RWPE1 (cell line): ENCODE results near the gene CHI3L1.

Experiments used
- CTCF ChIA-PET: fragments of 350-600 bp; sonication (Branson Sonifier 250); formaldehyde crosslinking; extraction: SDS; loops from one replicate; lab custom pipeline; 2021; lab: Yijun Ruan, JAX
- POLR2A ChIA-PET: fragments of 400-600 bp; formaldehyde crosslinking; extraction: SDS; loops from one replicate; lab custom pipeline; 2020; ENCODE audit warnings: antibody characterized with exemption; ENCODE audit not compliant: low non-redundant PET; lab: Yijun Ruan, JAX
- DNase-seq: peaks from one replicate; pipeline ENCODE4 v3.0.0; 2012; ENCODE audit warnings: low spot score
- H3K27ac ChIP-seq: fragments of 450-650 bp; 2 replicates; pipeline ENCODE4 v1.5.1; 2017
- CTCF ChIP-seq: fragments of 450-650 bp; conservative IDR thresholded peaks from 2 replicates; pipeline ENCODE4 v1.5.1; 2017; ENCODE audit warnings: low read depth, mild to moderate bottlenecking

Gene CHI3L1

GRCh38 chr1:203223012-203223775, 36.7 kb upstream of the CHI3L1 start:
- ChIA-PET POLR2A (no interaction called here), CTCF (interaction anchor here (0.5 to 0.6 kb wide), 4 partner anchors 8 to 420 kb away, joined by 3 to 8 read pairs (median 3); no protein-coding TSS in a partner anchor)
- TF ChIP-seq CTCF: no peak
- DNase-seq: no peak
- no peak overlapping the region for H3K27ac ChIP-seq

GRCh38 chr1:203219934-203220333, 33.4 kb upstream of the CHI3L1 start:
- no peak for TF ChIP-seq CTCF
- POLR2A ChIA-PET: no interaction called here
- CTCF ChIA-PET: interaction anchor here (0.6 to 8.4 kb wide), 6 partner anchors 48 to 180 kb away, joined by 3 to 197 read pairs (median 3); no protein-coding TSS in a partner anchor

GRCh38 chr1:203219171-203219570, 32.7 kb upstream of the CHI3L1 start:
- POLR2A ChIA-PET: no interaction called here
- no peak for DNase-seq
- no peak overlapping the region for H3K27ac ChIP-seq
- CTCF ChIA-PET: interaction anchor here (0.5 to 8.4 kb wide), 6 partner anchors 47 to 179 kb away, joined by 3 to 197 read pairs (median 4); no protein-coding TSS in a partner anchor
- TF ChIP-seq CTCF: no peak

More at GRCh38 chr1:203219934-203220333, 33.4 kb upstream of the CHI3L1 start:
- no peak overlapping the region for H3K27ac ChIP-seq
- DNase-seq: no peak

- ChIA-PET POLR2A (no interaction called here), CTCF (interaction anchor here (0.5 to 8.4 kb wide), 10 partner anchors 10 to 181 kb away, joined by 3 to 197 read pairs (median 16); no protein-coding TSS in a partner anchor)
- no peak overlapping the region for H3K27ac ChIP-seq
- no peak for TF ChIP-seq CTCF
- no peak for DNase-seq
These were observed 31.2 kb upstream of the CHI3L1 start for GRCh38 chr1:203217668-203218067.

- H3K27ac ChIP-seq: no peak overlapping the region
- DNase-seq: no peak
- ChIA-PET POLR2A (no interaction called here), CTCF (interaction anchor here (0.9 to 8.4 kb wide), 18 partner anchors 8 to 190 kb away, joined by 3 to 197 read pairs (median 13); no protein-coding TSS in a partner anchor)
- TF ChIP-seq CTCF: no peak
These were observed 30.7 kb upstream of the CHI3L1 start for GRCh38 chr1:203217139-203217655.

GRCh38 chr1:203216274-203217138, 30.0 kb upstream of the CHI3L1 start:
- TF ChIP-seq CTCF: peak; percentile 72
- ChIA-PET POLR2A (no interaction called here), CTCF (interaction anchor here (0.5 to 8.4 kb wide), 53 partner anchors 8 to 1321 kb away, joined by 3 to 197 read pairs (median 5); partner anchors contain the start of genes ADORA1 and MYBPH)
- peak; percentile 77 for DNase-seq
- no peak overlapping the region for H3K27ac ChIP-seq
